Osteoblast (primary cell): ENCODE results near the gene NDUFS1. TPM values are rescaled to one million over a fixed set of nuclear protein-coding genes. Genes with fewer than 3 reads are reported as not detected.
A peak's percentile ranks its signal among the peaks of the same experiment; 100 is the strongest.

ENCODE experiments used
- DNase-seq: peaks from one replicate; pipeline ENCODE4 v3.0.0; 2011; ENCODE audit warnings: low spot score, mixed read lengths; ENCODE audit not compliant: insufficient read length; ENCODE audit errors: missing footprints
- H2AFZ ChIP-seq: 2 replicates; pipeline ENCODE4 v1.6.0; 2011; ENCODE audit warnings: mild to moderate bottlenecking, low read length
- H3K27ac ChIP-seq: 2 replicates; pipeline ENCODE4 v1.5.1; 2011; ENCODE audit warnings: mild to moderate bottlenecking, low read depth, low read length, moderate library complexity
- H3K27me3 ChIP-seq: 2 replicates; pipeline ENCODE4 v1.6.0; 2012; ENCODE audit warnings: mild to moderate bottlenecking, control low read depth, inconsistent platforms, low read length, moderate library complexity; ENCODE audit not compliant: insufficient read depth
- H3K36me3 ChIP-seq: 2 replicates; pipeline ENCODE4 v1.5.1; 2011; ENCODE audit warnings: mild to moderate bottlenecking, low read length, control low read depth, moderate library complexity; ENCODE audit not compliant: insufficient read depth
- H3K4me1 ChIP-seq: 2 replicates; pipeline ENCODE4 v1.5.1; 2011; ENCODE audit warnings: mild to moderate bottlenecking, low read length, control low read depth, moderate library complexity; ENCODE audit not compliant: insufficient read depth
- H3K4me2 ChIP-seq: 2 replicates; pipeline ENCODE4 v1.6.0; 2011; ENCODE audit warnings: mild to moderate bottlenecking, low read length; ENCODE audit not compliant: insufficient read depth
- H3K4me3 ChIP-seq: fragments of 200-600 bp; sonication (generic); 3 replicates; pipeline ENCODE4 v1.5.1; 2012; ENCODE audit warnings: mild to moderate bottlenecking, low read length, inconsistent platforms; ENCODE audit not compliant: insufficient read depth
- H3K79me2 ChIP-seq: 2 replicates; pipeline ENCODE4 v1.6.0; 2012; ENCODE audit warnings: mild to moderate bottlenecking, low read length, control low read depth, inconsistent platforms; ENCODE audit not compliant: insufficient read depth
- H3K9me3 ChIP-seq: 2 replicates; pipeline ENCODE4 v1.5.1; 2011; ENCODE audit warnings: low read depth, low read length, control low read depth
- H4K20me1 ChIP-seq: 2 replicates; pipeline ENCODE4 v1.6.0; 2012; ENCODE audit warnings: mild to moderate bottlenecking, low read length, control low read depth; ENCODE audit not compliant: insufficient read depth
- total RNA-seq: library from RNA; depleted of rRNA; stranded (reverse); fragments of >200 nt; gene quantifications from 2 replicates; pipeline ENCODE4 v1.2.3, GENCODE V29; 2012
- TF ChIP-seq, protein P1 (sequence below): IDR thresholded peaks from 2 replicates; pipeline ENCODE4 v1.5.1; 2011; ENCODE audit warnings: mild to moderate bottlenecking, low read depth, low read length, moderate library complexity; ENCODE audit errors: extremely low read depth

The NDUFS1 gene
- total RNA-seq, 1 donor, result 98.4 TPM

DNA sequence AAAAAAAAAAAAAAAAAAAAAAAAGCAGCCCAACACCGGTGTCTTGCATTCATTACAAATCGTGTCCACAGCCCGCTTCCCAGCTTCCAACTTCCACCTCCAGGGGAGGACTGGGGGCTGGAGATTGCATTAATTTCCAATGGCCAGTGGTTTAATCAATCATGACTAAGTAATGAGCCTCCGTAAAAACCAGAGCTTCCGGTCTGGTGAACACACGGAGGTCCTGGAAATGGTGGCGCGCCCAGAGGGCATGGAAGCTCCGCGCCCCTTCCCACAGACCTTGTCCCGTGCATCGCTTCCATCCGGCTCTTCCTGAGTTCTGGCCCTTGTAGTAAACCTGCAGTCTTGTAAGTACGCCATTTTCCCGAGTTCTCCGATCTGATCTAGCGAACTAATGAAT is 44.1 kb upstream of the NDUFS1 start:
- Histone ChIP-seq H3K4me2 (no peak overlapping the region), H3K4me3 (no peak overlapping the region)

DNA sequence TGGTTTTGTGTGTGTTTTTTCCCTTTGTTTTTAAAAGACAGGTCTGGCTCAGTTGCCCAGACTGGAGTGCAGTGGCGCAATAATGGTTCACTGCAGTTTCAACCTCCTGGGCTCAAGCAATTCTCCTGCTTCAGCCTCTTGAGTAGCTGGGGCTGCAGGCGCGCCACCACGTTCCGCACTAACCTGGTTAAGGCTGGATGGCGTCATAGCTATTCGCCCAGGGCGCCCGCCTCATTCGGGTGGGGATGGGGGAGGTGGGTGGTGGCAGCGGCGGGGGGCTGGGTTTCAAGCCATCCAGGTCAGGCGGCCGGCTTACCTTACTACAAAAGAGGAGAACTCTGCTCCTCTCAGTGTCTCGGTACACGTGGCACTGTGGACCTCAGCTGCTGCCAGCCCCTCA is 43.2 kb upstream of the NDUFS1 start:
- TF ChIP-seq, protein P1, sequence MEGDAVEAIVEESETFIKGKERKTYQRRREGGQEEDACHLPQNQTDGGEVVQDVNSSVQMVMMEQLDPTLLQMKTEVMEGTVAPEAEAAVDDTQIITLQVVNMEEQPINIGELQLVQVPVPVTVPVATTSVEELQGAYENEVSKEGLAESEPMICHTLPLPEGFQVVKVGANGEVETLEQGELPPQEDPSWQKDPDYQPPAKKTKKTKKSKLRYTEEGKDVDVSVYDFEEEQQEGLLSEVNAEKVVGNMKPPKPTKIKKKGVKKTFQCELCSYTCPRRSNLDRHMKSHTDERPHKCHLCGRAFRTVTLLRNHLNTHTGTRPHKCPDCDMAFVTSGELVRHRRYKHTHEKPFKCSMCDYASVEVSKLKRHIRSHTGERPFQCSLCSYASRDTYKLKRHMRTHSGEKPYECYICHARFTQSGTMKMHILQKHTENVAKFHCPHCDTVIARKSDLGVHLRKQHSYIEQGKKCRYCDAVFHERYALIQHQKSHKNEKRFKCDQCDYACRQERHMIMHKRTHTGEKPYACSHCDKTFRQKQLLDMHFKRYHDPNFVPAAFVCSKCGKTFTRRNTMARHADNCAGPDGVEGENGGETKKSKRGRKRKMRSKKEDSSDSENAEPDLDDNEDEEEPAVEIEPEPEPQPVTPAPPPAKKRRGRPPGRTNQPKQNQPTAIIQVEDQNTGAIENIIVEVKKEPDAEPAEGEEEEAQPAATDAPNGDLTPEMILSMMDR, result no peak
- Histone ChIP-seq H3K27ac (no peak overlapping the region), H3K4me2 (no peak overlapping the region), H3K36me3 (no peaks in the 10 kb centered on the region), H3K79me2 (peaks cover 70% of the 10 kb centered on the region), H3K4me1 (peaks cover 6% of the 10 kb centered on the region), H3K4me3 (no peak overlapping the region), H2AFZ (no peak overlapping the region), H4K20me1 (peaks cover 11% of the 10 kb centered on the region), H3K27me3 (no peaks in the 10 kb centered on the region), H3K9me3 (no peaks in the 10 kb centered on the region)
- DNase-seq, result no peak

More for the DNA sequence above, 44.1 kb upstream of the NDUFS1 start:
- H3K27ac ChIP-seq, result no peak overlapping the region
- H4K20me1 ChIP-seq, result peaks cover 5% of the 10 kb centered on the region
- H3K27me3 ChIP-seq, result no peaks in the 10 kb centered on the region
- H3K4me1 ChIP-seq, result peaks cover 6% of the 10 kb centered on the region
- H2AFZ ChIP-seq, result no peak overlapping the region
- DNase-seq, result no peak
- no peaks in the 10 kb centered on the region for H3K9me3 ChIP-seq
- peaks cover 71% of the 10 kb centered on the region for H3K79me2 ChIP-seq
- no peaks in the 10 kb centered on the region for H3K36me3 ChIP-seq
- TF ChIP-seq, protein P1, result no peak

DNA sequence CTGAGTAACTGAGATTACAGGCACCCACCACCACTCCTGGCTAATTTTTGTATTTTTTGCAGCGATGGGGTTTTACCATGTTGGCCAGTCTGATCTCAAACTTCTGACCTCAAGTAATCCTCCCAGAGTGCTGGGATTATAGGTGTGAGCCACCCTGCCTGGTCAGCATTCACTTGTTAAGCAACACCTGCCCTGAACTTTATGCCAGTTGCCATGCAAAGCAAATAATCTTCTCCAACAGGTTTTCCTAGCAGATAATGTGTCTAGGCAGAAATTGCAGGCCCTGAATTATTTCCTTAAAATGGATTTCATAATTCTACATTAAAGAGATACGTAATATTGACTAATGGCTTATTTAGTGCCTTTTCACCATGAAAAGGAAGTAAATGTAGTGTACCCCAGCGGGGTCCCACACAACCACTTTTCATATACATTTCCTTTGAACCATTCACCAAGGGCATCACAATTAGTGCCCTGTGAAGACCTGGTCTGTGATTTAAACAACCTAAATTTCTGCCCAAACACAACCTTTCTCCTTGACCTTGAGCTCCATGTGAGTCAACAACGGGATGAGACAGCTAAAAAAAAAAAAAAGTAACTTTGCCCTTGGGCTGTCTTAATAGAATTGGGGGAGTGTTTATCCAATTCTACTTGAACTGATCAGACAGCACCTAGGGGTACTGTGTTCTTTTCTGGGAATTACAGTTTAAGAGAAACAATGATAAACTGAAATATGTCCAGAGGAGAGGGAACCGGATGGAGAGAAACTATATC is 42.0 kb upstream of the NDUFS1 start:
- Histone ChIP-seq H3K4me1 (peaks cover 6% of the 10 kb centered on the region), H3K79me2 (peaks cover 69% of the 10 kb centered on the region), H2AFZ (no peak overlapping the region), H3K27ac (no peak overlapping the region), H3K36me3 (peaks cover 8% of the 10 kb centered on the region), H4K20me1 (peaks cover 11% of the 10 kb centered on the region), H3K27me3 (no peaks in the 10 kb centered on the region), H3K4me2 (no peak overlapping the region), H3K9me3 (no peaks in the 10 kb centered on the region), H3K4me3 (no peak overlapping the region)
- TF ChIP-seq, protein P1, result no peak
- DNase-seq, result no peak

DNA sequence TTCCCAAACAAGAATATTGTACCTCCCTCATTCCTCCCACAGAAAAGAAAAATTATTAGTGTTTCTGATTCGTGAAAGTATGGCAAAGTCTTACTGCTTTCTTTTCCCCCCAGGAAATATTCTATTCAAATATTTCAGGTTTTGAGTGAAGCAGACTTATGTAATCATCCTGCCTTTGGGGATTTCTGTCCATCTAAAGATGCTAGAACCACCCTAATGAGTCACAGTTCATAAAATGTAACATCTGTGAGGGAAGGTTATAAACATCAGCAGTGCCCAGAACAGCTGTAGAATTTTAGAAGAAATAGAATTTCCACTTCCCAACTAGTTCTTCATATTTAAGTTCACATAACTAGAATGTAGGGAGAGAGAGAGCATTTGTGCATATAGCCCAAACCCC is 39.4 kb upstream of the NDUFS1 start:
- Histone ChIP-seq H2AFZ (no peak overlapping the region), H3K27me3 (no peaks in the 10 kb centered on the region), H3K9me3 (no peaks in the 10 kb centered on the region), H3K4me3 (no peak overlapping the region), H3K27ac (no peak overlapping the region), H3K4me1 (peaks cover 6% of the 10 kb centered on the region), H3K4me2 (peak overlapping the region; percentile 36), H3K36me3 (peaks cover 8% of the 10 kb centered on the region), H3K79me2 (peaks cover 67% of the 10 kb centered on the region), H4K20me1 (peaks cover 16% of the 10 kb centered on the region)
- TF ChIP-seq, protein P1, result no peak
- peak; percentile 95 for DNase-seq
